Measurements from ENCODE around the gene STUB1.
A peak's percentile ranks its signal among the peaks of the same experiment; 100 is the strongest.

Gene STUB1

GRCh38 chr16:645852-646678, 34.1 kb upstream of the STUB1 start:
- no peak for DNase-seq

GRCh38 chr16:646679-647172, 33.5 kb upstream of the STUB1 start:
- DNase-seq, result no peak

DNA sequence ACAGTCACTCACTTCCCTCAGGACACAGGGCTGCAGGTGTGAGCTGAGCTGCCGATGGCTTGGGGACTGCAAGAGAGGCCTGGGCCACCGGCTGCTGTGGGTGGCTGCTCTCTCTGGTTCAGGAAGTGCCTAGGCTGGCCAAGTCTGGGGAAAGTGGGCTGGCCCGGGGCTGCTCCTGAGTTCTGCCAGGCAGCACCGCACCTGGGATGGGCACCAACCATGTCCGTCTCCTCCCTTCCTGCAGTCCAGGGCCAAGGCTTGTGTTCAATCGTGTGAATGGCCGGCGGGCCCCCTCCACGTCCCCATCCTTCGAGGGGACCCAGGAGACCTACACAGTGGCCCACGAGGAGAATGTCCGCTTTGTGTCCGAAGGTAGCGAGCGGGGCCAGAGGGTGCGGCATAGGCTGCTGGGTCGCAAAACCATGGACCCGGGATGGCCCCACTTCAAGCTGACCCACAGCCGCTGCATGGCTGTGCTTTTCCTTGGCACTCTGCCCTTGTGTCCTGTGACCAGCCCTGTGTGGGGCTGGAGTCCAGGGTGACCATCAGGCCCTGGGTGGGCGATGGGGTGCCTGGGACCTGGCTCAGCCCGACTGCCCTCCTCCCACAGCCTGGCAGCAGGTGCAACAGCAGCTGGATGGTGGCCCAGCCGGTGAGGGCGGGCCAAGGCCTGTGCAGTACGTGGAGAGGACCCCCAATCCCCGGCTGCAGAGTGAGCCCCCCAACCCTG, 32.9 kb upstream of the STUB1 start:
- DNase-seq, result no peak

GRCh38 chr16:648071-648780, 32.0 kb upstream of the STUB1 start:
- no peak for DNase-seq

GRCh38 chr16:648781-649589, 31.2 kb upstream of the STUB1 start, which contains the start of gene WDR90:
TSS of gene WDR90 (plus strand) at chr16:649365. CDS start at chr16:649417, 52 bp downstream.
- DNase-seq, result peak; percentile 89

GRCh38 chr16:649631-650030, 30.6 kb upstream of the STUB1 start:
- DNase-seq, result no peak

GRCh38 chr16:651844-652243, 28.4 kb upstream of the STUB1 start:
- no peak for DNase-seq

- DNase-seq, result no peak
Observed at GRCh38 chr16:652454-653305, 27.5 kb upstream of the STUB1 start.

DNA sequence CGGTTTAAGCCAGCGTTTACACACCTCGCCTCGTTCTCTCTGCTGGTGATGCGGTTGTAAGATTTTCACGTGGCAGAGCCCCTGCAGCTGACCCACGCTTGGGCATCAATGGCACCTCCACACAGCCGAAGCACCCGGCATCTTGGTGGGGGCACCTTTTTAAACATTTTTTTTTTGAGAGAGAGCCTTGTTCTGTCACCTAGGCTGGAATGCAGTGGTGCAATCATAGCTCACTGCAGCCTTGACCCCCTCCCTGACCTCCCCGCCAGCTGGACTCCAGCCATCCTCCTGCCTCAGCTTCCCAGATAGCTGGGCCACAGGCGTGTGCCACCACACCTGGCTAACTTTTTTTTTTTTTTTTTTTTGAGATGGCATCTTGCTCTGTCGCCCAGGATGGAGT, 26.2 kb upstream of the STUB1 start:
- no peak for DNase-seq

DNA sequence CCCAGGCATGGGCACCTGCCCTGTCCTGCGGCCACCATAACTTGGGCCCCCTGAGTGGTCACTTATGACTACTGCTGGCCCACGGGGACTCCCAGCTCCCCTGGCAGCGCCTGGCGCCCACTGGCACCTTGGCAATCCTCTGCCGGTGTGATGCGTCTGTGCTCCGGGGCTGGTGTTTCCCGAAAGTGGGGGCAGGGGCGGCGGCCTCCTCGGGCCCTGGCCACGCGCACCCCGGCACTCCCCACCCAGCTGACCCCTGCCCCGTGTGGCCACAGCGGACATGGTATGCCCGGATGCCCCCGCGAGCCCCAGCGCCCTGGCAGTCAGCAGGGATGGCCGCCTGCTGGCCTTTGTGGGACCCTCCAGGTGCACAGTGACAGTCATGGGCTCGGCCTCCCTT, 22.7 kb upstream of the STUB1 start:
- DNase-seq, result no peak

DNA sequence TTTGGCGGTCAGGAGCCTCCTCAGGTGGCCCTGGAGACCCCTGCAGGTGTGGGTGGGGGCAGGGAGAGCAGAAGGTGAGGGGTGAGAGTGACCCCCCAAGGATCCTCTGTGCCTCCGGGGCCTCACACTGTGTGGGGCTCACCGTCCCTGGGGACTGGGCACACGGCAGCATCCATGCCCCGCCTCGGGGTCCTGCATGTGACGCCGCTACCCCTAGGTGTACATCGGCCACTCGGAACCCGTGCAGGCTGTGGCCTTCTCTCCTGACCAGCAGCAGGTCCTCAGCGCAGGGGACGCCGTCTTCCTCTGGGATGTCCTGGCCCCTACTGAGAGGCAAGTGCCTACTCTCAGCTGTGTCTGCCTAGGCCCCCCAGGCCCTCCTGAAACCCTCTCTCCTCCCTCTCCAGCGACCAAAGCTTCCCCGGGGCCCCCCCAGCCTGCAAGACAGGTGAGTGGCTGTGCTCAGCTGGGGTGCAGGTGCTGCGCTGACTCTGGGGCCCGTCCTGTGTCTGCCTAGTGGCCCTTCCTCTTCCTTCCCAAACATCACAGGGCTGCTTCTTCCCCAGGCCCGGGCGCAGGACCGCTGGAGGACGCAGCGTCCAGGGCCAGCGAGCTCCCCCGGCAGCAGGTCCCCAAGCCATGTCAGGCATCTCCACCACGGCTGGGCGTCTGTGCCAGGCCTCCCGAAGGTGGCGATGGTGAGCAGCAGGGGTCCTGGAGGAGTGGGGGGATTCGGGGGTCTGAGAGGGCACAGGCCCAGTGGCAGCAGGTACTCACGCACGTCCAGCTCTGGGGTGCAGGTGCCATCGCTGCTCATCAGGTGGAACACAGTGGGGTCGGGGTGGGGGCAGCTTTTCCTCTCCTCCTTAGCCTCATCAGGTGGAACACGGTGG, 21.3 kb upstream of the STUB1 start:
- DNase-seq, result no peak

DNA sequence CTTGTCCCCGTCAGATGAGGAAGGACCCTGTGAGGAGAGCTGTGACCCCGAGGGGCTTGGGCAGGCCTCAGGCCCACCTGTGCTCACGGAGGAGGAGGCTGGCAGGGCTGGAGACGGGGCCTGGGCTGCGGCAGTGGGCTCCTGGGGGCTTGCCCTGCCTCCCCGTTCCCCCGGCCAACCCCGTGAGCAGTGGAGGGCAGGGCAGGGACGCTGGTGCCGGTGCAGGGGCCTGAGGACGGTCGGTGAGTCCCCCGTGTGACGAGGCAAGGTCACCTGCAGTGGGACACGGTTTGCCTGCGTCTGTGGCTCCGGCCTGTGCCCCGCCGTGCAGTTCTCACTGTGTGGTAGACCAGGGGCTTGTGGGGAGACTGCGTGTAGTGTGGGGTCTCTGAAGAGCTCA, 20.6 kb upstream of the STUB1 start:
- no peak for DNase-seq

DNA sequence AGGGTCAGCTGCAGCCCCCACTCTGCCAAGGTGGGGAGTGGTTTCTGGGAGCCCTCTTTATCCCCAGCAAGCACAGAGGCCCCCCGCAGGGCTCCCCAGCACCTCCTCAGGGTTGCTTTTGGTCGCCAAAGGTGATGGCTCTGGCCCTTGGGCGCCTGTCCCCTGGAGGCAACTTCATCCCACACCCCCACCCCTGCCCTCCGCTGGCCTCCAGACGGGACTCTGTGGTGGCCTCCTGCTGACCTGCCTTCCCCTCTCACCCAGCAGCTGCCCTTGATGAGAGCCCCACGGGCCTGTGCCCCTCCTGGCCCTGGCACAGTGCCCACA, 20.1 kb upstream of the STUB1 start:
- DNase-seq, result no peak

GRCh38 chr16:660459-661183, 19.6 kb upstream of the STUB1 start:
- DNase-seq, result peak; percentile 77

- DNase-seq, result no peak
Observed at GRCh38 chr16:661184-661821, 18.9 kb upstream of the STUB1 start.

DNA sequence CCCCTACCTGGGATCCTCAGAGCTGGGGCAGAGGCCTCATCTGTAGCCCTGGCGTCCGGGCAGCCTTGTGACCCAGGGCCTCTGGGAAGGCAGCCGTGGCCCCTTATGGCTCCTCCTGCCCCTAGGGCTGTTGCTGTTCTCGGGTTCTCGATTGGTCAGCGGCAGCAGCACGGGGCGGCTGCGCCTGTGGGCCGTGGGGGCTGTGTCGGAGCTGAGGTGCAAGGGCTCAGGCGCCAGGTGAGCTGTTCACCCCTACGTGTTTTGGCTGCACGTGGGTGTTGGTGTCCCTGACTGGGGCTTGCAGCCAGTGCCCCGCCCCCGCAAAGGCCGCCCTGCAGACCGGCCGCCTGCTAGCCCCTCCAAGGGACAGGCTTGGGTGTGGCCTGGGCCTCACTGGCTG, 18.1 kb upstream of the STUB1 start:
- DNase-seq, result no peak

DNA sequence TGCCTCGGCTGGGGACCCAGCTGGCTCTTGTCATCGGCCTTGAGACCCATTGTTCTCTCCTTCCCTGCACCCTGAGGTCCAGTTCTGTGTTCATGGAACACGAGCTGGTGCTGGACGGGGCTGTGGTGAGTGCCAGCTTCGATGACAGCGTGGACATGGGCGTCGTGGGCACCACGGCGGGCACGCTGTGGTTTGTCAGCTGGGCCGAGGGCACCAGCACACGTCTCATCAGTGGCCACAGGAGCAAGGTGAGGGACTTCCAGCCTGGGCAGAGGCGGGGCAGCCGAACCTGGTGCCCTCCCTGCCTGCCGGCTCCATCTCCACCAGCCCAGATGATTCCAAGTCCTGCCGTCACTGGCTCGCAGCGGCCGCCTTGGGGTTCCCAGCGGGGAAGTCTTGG, 17.6 kb upstream of the STUB1 start:
- DNase-seq, result no peak

DNA sequence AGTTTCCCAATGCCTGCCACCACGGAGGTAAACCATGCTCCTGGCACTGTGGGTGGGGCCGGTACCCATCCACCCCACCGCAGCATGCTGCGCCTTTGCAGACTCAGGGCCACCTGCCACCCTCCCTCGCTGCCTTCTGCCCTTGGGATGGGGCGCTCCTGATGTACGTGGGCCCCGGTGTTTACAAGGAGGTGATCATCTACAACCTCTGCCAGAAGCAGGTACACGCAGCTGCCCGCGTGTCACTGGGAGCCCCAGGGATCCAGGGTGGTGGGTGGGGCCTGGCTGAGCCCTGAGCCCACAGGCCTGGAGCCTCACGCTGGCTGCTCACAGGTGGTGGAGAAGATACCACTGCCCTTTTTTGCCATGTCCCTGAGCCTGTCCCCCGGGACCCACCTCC, 13.6 kb upstream of the STUB1 start:
- DNase-seq, result no peak

- DNase-seq, result no peak
Observed at GRCh38 chr16:667113-667779, 13.0 kb upstream of the STUB1 start.

Data from CD4-positive, alpha-beta T cell treated with Interleukin-15 for 1 hour (primary cell).